ENCODE results near the gene CRTAC1.

GRCh38 chr10:97852840-97853405 lies 177.5 kb downstream of the CRTAC1 start:
- TF ChIP-seq HNF4A (conservative IDR thresholded peaks at IDR 0.05), result no peak
- TF ChIP-seq CTCF (IDR thresholded peaks at IDR 0.05; ENCODE audit: low read depth, low read length, missing input control), result no peak
- no peak for TF ChIP-seq TAF1 (conservative IDR thresholded peaks at IDR 0.05)
- TF ChIP-seq ATF3 (IDR thresholded peaks at IDR 0.05), result no peak
- TF ChIP-seq MAX (IDR thresholded peaks at IDR 0.05), result no peak
- TF ChIP-seq YY1 (IDR thresholded peaks at IDR 0.05), result no peak
- no peak for TF ChIP-seq RXRA (IDR thresholded peaks at IDR 0.05)
- TF ChIP-seq SP1 (IDR thresholded peaks at IDR 0.05), result no peak

Data from liver (tissue), 3 donors.